ENCODE results near the gene TJP3.

DNA sequence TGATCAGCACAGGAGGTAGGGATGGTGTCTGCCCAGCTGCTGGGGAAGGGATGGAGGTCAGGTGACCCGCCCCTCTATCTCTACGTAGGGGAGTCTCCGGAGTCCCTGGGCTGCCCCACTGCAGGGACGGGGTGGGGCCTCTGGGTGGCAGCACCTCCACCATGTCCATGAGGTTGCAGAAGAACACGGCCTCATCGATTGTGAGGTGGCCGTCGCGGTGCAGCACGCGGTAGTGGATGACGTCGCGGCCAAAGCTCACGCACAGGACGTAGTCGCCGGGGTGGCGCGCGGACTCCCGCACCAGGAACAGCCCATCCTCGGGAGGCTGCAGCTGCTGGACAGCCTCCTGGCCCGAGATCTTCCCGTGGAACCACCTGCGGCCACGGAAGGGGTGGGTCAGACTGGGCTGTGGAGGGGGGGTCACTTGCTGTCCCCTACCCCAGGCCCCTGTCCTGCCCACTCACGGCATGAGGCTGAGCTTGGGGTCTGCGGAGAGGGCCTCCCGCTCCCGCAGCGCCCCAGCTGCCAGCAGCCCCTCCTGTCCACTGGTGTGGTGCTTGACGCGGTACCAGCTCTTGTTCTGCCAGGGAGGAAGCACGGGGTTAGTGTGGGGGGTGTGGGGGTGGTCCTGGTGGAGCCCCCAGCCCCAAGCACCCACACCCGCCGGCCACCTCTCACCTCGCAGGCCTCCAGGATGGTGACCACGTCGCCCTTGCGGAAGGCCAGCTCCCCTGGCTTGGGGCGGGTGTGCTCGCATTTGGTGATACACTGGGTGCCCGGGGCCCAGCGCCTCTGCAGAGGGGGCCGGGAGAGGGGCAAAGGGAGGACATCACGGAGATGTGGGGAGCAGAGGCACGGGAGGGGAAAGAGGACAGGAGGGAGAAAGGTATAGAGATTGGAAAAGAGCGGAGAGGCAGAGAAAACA, 75.7 kb downstream of the TJP3 start:
- TF ChIP-seq, protein P1, sequence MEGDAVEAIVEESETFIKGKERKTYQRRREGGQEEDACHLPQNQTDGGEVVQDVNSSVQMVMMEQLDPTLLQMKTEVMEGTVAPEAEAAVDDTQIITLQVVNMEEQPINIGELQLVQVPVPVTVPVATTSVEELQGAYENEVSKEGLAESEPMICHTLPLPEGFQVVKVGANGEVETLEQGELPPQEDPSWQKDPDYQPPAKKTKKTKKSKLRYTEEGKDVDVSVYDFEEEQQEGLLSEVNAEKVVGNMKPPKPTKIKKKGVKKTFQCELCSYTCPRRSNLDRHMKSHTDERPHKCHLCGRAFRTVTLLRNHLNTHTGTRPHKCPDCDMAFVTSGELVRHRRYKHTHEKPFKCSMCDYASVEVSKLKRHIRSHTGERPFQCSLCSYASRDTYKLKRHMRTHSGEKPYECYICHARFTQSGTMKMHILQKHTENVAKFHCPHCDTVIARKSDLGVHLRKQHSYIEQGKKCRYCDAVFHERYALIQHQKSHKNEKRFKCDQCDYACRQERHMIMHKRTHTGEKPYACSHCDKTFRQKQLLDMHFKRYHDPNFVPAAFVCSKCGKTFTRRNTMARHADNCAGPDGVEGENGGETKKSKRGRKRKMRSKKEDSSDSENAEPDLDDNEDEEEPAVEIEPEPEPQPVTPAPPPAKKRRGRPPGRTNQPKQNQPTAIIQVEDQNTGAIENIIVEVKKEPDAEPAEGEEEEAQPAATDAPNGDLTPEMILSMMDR (IDR thresholded peaks at IDR 0.05; ENCODE audit: low read depth, low read length, poor library complexity, severe bottlenecking): peak; percentile 69
- TF ChIP-seq EZH2phosphoT487 (IDR thresholded peaks at IDR 0.05; ENCODE audit: borderline replicate concordance, low read length): no peak

Measured in DOHH2 (cell line).